Fibroblast of lung (primary cell): ENCODE results near the gene SIK2.

Experiments used
- CTCF ChIP-seq, 2 donors: IDR thresholded peaks in 1 of 2; conservative IDR thresholded peaks in 1 of 2; 1 replicate in 1 of 2; 2 replicates in 1 of 2; pipeline ENCODE4 v1.5.1; 2011 to 2012; ENCODE audit warnings: low read length in 2 of 2, control low read depth in 1 of 2, inconsistent platforms in 1 of 2, low read depth in 1 of 2, mild to moderate bottlenecking in 1 of 2
- EZH2 ChIP-seq: IDR thresholded peaks from 2 replicates; pipeline ENCODE4 v1.5.1; 2012; ENCODE audit warnings: low read length, control low read depth, mild to moderate bottlenecking; ENCODE audit errors: missing control alignments

DNA sequence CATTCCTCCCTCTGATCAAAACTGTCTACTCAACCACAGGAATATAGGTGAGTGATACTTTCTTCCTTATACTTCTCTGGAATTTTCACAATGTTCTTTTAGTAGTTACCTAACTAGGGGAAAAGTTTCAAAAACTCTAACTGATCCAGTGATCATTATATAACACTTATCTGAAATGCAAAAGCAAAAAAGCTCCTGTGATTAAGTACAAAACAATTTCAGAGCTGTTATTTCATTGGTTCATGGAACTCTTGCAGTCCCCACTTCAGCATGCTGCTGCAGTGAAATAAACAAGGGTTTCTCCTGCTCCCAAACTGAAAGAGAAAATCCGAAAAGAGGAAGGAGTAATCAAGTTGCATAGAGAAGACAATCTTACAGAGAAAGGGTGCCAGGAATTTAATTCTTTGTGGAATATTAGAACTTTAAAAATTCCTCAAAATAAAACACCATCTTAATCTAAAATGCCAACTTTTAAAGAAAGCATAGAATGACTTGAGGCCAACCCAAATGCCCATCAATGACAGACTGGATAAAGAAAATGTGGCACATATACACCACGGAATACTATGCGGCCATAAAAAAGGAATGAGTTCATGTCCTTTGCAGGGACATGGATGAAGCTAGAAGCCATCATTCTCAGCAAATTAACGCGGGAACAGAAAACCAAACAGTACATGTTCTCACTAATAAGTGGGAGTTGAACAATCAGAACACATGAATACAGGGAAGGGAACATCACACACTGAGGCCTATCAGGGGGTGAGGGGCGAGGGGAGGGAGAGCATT lies 143.7 kb downstream of the SIK2 start:
- no peak for TF ChIP-seq CTCF (conservative IDR thresholded peaks at IDR 0.05 in 1 of 2, IDR thresholded peaks at IDR 0.05 in 1 of 2; ENCODE audit: low read depth in 1 of 2, low read length in 2 of 2)
- no peak for TF ChIP-seq EZH2
